BLaER1 treated with 17β-estradiol and CSF1 and Interleukin-3, amounts not matched to agents 10 nM and 100 nM (cell line): ENCODE results near the gene RGL1.

ENCODE experiments used
- H3K27ac ChIP-seq, 11 experiments: shearing (Covaris generic); formaldehyde crosslinking; 2 replicates each; pipeline ENCODE4 v1.8.1; 2022
- H3K27me3 ChIP-seq, 11 experiments: shearing (Covaris generic); formaldehyde crosslinking; 2 replicates each; pipeline ENCODE4 v1.8.1; 2022
- H3K36me3 ChIP-seq, 11 experiments: shearing (Covaris generic); formaldehyde crosslinking; 2 replicates each; pipeline ENCODE4 v1.8.1; 2022
- H3K4me1 ChIP-seq, 10 experiments: shearing (Covaris generic); formaldehyde crosslinking; 2 replicates each; pipeline ENCODE4 v1.8.1; 2022
- H3K4me2 ChIP-seq, 11 experiments: shearing (Covaris generic); formaldehyde crosslinking; 2 replicates each; pipeline ENCODE4 v1.8.1; 2022
- H3K4me3 ChIP-seq, 10 experiments: shearing (Covaris generic); formaldehyde crosslinking; 2 replicates each; pipeline ENCODE4 v1.8.1; 2022
- H3K9ac ChIP-seq, 11 experiments: shearing (Covaris generic); formaldehyde crosslinking; 2 replicates each; pipeline ENCODE4 v1.8.1; 2022
- H3K9me3 ChIP-seq, 11 experiments: shearing (Covaris generic); formaldehyde crosslinking; replicated peaks in 1 of 11; 2 replicates each; pipeline ENCODE4 v1.8.1; 2022
- H4K20me1 ChIP-seq, 11 experiments: shearing (Covaris generic); formaldehyde crosslinking; 2 replicates each; pipeline ENCODE4 v1.8.1; 2022
- Cebpa-rat ChIP-seq, 11 experiments: shearing (Covaris generic); IDR thresholded peaks; 2 replicates each; pipeline ENCODE4 v1.8.1; 2022

The RGL1 gene

GRCh38 chr1:183977717-183978116, 172.8 kb downstream of the RGL1 start:
- no peaks in the 10 kb centered on the region for H3K9me3 ChIP-seq
- H3K4me3 ChIP-seq, result no peak overlapping the region
- H3K9ac ChIP-seq, result no peak overlapping the region
- H3K27ac ChIP-seq, result no peak overlapping the region
- peaks cover 0 to 11% (median 2%) of the 10 kb centered on the region in 10 experiments; a peak in 12 of 20 replicates for H3K4me1 ChIP-seq
- H3K4me2 ChIP-seq, result no peak overlapping the region
- peaks cover 0 to 4% (median 0%) of the 10 kb centered on the region in 11 experiments; a peak in 1 of 22 replicates for H3K36me3 ChIP-seq
- H4K20me1 ChIP-seq, result no peaks in the 10 kb centered on the region
- no peaks in the 10 kb centered on the region for H3K27me3 ChIP-seq
- TF ChIP-seq Cebpa-rat (IDR thresholded peaks at IDR 0.05), result no peak
